Measurements from ENCODE around the gene HIC1.

Gene HIC1

DNA sequence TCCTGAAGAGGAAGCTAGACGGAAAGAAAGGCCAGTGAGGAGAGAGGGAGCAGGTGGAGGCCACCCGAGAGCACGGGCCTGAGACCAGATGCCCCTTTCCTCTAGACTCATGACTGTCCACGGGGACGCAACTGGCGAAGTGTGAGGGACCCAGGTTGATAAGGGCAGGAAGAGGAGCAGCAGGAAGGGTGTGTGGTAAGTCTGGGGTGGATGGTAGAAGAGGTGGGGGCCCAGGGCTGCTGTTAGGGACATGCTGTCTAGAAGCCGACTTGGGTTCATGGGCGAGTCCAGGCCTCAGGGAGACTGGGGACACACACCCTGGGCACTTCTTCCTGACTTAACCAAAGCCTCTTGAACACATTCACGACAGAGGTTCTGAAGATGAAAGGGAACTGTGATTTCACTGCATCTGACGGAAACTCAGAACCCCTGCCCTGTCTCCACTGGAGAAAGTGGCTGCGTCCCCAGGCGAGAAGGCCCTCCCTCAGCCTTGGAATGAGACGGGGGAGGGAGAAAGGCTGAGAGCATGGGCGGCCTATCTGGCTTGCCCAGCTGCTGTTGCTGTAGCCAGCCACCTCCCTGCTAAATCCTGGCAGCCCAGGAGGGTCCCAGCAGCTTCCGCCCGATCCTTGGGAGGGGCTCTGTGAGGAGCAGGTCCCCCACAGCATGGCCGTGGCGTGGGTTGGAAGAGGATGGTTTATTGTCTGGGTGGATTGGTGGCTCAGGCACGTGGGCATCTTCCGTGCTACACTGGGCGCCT lies 6.0 kb downstream of the HIC1 start:
- no peak for DNase-seq (ENCODE audit: low spot score)

DNA sequence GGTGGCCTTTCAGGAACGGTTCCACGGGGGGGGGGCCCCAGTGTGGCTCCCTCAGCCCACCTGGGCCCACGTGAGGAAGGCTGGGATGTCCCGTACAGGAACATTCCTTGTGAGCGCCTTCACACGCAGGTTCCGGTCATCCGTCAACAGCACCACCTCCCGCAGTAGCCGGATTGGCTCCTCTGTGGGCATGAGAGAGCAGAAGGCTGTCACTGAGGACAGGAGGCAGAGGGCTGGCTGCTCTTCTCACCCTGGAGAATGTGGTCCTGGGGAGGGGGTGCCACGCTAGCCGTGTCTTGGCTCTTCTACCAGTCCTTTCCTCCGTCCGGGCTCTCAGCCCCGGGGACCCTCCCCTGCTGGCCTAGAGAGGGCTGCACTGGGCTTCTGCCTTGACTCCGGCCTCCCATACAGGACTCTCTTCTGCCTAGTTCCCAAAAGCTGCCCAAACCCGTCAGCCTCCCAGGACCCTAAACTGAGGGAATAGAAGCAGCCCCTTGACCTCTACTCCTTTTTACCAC lies 6.6 kb downstream of the HIC1 start:
- DNase-seq (ENCODE audit: low spot score) = no peak

DNA sequence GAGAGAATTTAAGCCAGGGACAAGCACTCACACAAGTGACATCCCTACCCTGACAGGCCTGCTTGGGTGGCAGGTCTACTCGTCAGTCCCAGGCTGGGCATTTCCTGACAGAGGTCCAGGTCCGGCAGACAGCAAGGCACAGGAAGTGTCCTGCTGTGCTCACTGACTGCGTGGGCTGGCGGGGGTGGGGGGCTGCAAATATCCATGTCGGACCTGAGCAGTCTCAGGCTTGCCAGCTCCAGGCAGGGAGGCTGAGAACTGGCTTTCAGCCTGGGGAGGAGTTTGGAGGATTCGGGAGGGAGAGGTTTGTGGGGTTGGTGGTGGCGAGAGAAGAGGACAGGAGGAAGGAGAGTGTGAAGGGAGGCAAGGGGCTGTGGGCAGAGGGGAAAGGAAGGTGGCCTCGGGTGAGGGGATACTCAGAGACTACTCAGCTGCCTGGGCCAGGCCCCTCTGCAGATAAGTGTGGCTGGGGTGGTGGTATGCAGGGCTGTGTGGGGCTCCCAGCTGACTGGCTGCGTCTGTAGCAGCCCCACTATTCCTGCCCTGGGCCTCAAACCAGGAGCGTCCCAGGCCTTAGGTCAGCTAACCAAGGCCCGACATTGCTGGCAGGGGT lies 7.8 kb downstream of the HIC1 start:
- no peak for DNase-seq (ENCODE audit: low spot score)

DNA sequence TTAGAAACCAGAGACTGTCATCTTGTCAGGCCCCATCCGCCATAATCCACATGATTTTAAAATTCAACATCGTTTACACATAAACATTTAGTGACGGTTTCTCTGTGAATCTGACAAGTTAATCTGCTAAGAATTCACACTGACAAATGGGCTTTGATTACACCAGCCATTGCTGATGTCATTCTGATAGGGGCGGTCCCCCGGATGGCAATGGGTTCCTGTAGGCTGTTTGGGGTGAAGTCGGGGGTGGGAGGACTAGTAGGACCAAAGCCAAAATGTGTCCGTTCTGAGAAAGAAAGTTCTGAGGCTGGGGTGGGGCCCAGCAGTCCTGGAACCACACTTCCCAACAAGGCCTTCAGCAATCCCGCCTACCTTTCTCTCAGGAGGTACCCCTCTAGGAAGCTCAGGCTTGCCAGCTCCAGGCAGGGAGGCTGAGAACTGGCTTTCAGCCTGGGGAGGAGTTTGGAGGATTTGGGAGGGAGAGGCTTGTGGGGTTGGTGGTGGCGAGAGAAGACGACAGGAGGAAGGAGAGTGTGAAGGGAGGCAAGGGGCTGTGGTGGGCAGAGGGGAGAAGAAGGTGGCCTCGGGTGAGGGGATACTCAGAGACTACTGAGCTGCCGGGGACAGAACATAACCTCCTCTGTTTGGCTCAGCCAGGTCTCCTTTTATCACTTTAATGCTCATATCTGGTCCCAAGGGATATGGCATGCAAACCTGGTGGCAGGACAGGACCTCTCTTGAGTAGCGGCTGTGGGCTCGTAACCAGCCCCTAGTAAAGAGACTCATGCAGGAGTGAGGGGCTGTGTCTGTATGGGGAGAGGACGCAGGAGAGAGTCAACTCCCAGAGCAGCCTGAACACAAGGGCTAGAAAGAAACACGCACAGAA lies 8.6 kb downstream of the HIC1 start:
- no peak for DNase-seq (ENCODE audit: low spot score)

DNA sequence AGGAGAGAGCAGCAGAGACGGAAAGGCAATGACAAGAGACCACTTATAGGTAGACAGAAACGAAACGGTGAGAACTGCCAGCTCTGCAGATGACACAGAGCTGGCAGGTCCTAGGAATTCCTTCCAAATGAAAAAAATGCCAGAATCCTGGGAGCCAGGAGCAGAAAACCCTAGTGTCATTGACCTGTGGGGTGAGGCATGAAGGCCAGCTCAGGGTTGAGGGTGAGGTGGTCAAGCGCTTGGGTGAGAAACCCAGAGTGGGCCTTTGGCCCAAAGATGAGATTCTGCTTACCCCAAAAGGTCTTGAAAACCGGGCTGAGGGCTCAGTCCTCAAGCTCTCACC lies 9.2 kb downstream of the HIC1 start:
- no peak for DNase-seq (ENCODE audit: low spot score)

DNA sequence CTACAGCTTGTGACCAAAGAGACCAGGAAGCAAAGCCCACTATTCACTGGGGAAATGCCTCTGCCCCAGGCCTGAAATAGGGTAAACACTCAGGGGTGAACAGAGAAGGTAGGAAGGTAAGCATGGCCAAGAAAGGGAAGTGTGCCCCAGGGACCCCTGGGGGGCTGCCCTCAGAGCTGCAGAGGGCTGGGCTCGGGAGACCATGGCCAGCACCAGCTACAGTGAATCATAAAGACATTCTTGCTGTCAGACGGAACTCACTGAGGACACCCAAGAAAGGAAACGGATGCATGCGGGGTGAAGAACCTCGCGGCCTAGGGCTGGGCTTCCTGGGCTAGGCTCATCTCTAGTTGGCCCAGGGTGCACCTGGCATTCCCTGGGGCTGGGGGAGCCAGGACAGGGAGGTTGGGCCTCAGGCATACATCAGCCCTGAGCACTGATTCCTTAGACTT lies 9.6 kb downstream of the HIC1 start:
- DNase-seq (ENCODE audit: low spot score) = no peak

DNA sequence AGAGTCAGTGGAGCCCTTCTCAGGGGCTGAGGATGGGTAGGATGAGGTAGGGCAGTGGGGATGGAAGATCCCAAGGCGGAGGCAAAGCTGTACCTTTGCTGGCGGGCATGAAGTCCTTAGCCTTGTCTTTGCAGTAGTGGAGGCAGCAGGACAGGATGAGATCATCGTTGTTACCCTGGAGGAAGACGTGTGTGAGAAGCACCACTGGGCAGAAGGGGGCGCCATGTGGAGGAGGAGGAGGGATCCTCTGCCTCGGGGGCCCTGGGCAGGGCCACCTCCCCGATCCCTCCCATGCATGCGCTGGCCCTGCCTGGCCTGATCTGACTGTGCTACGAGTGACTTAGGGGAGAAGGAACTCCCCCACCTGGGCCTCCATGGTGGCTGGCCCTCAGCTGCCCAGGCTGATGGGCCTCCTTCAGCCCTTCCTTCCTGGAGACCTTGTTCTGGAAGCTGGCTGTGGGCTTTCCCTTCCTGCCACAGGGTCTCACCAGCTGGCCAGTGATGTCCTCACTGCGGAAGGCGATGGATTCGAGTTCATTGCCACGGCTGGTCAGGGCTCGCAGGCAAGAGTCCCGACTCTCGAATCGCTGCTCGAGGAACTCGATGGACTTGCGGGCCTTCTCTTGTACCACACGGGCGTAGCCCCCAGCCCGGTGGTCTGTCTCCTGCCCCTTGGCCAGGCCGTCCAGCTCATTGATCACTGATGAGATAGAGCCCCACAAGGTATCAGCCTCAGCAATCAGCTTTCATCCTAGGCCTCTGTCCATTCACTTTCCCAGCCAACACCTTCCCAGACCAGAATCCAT lies 10.3 kb downstream of the HIC1 start:
- DNase-seq (ENCODE audit: low spot score) = no peak

DNA sequence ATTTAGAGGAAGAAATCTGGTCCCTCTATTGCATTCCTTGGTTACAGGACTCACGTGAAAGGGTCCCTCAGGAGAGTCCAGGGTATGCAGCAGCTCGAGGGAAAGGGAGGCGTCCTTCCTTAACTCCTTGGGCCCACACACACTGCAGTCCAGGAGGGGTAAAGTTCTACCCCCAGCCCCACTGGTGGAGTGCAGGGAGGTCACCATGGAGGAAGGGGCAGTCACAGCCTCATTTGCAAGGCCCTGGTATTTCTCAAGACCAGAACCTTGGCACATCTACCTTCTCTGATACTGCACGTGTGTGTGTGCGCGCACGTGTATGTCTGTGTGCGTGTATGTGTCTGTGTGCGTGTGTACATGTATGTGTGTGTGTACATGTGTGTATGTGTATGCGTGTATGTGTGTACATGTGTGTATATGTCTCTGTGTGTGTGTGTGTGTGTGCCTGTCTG lies 11.1 kb downstream of the HIC1 start:
- no peak for DNase-seq (ENCODE audit: low spot score)

DNA sequence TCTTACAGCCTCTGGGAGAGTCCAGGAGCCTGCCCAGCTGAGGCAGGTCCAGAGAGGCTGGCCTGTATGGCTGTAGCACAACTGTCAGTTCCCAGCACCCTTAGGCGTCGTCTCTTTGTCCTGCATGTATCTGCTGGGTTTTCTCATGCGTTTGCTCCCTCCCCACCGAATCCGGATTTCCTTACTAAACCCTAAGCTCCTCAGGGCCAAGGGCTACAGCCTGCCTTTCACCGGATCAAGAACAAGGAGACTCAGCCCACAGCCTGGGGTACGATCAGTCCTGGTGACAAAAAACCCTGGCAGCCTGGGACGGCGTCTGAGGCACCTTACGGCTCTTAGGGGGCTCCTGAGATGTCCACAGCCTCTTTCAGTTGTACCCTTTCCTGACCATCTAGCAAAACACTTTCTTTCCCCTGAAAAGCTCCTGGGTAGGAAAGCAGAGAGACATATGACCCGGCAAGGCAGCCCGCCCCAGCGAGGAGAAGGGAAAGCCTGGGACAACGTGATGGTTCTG lies 12.2 kb downstream of the HIC1 start:
- no peak for DNase-seq (ENCODE audit: low spot score)

DNA sequence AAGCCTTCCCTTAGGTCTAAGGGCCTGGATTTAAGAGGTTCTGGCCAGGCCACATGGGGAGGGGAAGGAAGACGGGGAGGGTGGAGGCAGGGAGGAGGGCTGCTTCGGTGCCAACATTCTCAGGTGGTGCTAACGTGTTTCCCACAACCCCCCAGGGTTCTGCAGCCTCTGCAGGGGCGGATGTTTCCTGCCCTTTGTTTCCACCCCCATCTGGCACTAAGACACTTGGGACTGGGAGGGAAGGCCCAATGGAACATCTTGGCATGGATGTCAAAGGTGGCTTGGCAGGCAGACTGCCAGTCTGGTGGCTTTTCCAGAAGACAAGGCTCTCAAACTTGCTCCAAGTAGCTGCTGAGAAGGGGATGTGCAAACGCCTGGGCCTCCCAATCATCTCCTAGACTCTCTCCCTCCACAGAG lies 12.7 kb downstream of the HIC1 start:
- DNase-seq (ENCODE audit: low spot score) = no peak

DNA sequence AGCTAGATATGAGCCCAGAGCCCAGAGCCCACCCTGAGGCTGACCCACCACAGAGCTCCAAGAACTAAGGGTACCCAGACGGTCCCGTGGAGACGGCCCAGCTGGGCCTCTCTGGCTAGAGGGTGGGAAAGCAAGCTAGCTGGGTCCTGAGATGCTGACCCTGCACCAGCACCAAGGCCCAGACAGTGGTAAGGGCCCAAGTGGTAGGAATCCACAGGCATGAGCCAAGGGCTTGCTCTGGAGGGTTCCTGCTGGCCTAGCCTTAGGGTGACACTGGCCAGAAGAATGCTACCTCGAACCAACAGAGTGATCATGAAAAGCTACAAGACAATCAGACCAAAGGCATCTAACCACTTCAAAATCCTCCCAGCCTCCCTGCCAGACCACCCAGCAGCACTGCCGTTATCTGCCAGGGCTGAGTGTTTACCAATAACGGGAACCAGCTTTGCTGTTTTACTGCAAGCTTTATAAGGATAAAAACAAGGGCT lies 13.2 kb downstream of the HIC1 start:
- DNase-seq (ENCODE audit: low spot score) = no peak

DNA sequence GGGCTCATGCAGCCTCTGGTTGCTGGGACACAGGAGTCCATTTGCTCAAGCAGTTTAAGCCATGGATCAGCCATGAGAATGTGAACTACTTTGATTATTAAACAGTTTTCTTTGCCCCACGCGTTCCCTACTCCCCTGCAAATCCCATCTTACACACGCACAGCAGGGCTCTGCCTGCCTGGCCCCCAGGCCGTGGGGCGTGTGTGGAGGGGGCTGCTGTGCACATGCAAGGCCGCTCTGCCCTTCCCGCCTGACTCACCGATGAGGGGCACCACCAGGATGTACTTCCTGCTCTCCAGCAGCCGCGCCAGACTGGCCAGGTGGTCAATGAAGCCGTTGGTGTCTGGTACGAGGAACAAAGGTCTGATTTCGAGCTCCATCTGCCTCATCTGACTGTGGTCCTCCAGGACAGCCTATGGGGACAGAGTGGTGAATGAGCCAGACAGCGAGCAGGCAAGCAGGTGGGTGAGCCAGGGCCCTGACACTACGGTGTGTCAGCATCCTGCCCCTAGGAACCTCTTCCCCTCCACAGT lies 13.7 kb downstream of the HIC1 start:
- no peak for DNase-seq (ENCODE audit: low spot score)

DNA sequence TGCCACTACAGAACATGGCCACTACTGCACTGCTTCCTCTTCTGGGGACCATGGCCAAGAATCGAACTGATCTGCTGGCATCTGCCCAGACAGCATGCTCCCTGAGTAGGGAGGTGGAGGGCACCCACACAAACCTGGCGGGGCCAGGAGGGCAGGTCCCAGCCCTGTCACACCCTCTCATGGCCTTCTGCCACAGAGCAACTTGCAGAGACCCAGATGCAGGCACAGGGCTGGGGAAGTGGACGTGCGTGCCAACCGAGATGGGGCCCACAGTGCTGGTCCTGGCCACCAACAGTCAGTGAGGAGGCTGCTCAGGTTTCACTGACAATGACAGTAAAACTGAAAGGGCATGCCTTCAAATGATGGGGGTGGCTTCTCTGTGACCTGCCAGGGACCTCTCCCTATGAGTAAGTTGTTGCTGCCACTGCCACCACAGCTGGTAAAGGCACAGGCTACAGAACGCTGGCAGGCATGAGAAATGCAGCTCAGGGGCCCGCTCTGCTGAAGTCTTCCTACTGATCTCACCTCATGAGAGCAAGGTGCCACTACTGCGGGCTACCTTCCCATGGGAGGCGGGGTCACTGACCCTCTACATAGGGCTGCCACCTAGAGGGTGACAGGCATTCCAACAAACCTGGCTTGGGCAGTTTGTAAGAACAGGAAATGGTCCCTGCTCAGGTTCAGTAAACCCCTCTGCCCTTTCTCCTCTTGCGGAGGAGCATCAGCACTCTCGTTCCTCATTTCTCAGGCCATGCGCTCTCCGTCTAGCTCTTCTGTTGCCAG lies 15.5 kb downstream of the HIC1 start:
- DNase-seq (ENCODE audit: low spot score) = no peak

DNA sequence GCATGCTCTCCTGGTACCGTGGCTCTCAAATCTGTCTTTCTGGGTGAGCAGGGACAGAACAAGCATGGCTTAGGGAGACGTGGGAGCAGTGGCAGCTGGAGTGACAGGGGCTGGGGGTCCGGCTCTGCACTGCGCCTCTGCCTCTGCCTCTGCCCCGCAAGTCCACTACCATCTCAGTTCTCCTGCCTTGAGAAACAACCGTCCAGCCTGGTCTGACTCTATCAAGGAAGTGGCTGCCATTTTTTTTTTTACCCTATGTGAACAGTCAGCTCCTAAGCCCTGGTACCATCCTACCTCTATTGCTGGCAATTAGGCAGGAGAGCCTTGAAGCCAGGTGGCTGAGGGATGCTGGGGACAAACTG lies 16.1 kb downstream of the HIC1 start:
- DNase-seq (ENCODE audit: low spot score) = no peak

DNA sequence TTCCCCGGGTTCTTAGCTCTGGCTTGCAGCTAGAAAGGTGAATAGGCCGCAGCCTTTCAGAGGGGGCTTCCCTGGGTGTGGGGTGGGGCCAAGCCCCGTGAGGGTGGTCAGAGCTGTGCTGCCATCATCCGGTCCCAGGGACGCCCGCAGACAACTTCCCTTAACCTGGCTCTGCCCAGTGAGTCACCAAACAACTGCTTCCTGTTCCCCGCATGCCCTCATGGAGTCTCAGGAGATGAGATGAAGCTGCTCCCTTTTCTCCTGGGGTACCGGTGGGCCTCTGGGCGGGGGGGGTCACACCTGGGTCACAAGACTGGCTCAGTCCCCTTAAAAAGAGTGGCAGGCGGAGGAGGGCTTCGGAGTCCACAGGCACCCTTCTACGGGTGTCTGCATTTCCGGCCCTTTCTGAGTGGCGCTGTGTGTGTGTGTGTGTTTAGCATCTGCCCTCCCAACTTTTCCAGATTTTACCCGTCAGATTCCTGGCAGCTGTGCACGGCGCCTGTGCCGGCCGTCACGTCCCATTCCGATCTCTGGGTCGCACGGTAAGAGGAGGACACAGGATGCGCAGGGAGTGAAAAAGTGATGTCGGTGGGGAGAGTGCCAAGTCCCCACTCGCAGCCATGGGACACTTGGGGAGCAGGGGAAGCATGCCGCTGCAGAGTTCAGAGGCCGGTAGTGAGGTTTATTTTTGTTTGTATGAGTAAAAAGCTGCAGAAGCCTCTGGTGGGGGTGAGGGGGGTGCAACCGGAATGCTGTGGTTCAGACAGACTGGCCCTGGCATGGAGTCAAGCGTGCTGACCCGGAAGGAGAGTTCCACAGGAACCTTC lies 16.8 kb downstream of the HIC1 start:
- no peak for DNase-seq (ENCODE audit: low spot score)

DNA sequence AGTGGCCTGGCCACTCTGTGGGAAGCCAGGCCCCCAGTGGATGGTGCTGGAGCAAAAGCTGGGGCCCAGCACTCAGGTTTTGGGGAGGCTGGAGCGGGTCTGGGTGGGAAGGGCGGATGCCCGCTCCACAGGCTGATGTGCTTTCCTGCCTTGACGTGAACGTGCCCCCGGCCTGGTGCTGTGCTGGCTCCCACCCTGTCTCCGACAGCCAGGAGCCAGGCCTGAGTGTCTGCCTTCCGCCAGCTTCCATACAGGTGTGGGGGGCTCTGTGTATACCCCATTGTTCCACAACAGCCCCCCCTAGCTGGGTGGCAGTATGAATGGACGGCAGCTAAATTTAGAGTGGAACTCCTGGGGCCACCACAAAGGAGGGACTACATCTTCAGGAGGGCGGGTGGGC lies 20.0 kb downstream of the HIC1 start:
- no peak for DNase-seq (ENCODE audit: low spot score)

DNA sequence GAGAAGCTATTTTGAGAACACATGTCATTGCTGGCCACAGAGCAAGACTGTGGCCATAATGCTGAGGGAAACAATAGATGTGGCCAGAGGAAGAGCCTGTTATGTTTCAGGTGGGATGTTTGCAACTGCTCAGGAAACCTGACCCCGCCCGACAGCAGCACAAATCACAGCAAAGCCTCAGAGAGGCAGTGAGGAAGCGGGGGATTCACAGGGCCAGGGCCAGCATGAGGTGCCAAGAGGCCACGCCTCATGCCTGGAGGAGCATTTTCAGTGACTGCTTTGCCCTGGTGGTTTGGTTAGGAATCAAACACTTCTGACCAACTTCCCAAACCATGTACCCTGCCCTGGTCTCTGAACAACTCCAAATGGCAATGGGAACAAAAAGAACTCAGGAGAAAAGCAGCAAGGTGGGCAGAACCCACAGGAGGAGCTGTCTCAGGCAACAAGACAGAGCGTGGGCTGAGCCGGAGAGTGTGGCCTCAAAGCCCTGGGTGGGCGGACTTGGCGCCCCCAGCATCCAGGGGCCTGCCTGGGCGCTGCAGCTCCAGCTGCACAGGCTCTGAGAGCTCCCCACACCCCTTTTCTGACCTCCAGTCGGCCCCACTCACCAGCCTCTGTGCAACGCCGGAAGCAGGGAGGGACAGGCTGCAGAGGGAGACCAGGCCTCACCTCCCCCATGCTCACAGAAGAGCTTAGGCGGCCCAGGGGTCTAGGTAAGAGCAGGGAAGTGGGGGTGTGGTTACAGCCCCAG lies 20.6 kb downstream of the HIC1 start:
- no peak for DNase-seq (ENCODE audit: low spot score)

DNA sequence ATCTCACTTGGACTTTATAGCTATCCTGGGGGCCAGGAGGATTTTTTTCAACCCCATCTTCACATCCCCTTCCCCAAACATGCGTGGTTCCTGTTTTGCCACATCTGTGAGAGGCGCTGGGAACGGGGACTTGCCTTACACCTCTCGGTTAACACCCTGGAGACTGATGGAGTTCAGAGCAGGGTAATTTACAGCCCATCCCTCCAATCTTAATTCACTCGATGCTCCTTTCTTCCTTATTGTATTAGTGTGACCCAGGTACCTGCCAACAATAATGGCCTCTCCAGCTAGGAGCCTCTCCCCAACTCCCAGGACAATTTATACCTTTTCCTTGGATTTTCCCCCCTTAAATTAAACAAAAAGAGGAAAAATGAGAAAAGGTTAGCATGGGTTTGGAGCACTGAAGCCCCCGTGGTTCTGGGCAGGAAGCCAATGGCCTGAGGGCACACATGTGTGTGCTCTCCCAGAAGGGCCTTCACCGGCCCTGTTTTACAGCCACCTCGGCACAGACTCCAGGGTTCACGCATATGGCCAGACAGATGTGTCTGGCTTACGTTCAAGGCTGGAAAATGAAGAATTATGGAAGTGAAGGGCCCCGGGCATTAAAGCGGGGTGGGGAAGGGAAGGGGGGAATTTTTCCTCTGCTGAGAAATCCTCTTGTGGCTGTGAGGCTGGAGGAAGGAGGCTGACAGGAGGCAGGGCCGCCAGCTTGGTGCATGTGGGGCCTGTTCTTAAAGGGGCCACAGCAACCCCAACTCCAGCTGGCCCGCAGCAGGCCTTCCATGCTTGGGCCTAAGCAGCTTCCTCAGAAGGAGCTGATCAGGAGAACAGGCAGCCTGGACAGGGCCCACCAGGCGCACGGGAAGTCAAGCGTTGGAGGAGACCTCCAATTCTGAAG lies 21.4 kb downstream of the HIC1 start:
- no peak for DNase-seq (ENCODE audit: low spot score)
